Stimulated activated CD4-positive, alpha-beta T cell treated with anti-CD3 and anti-CD28 coated beads, Interleukin-2, amount 100 ng/mL, for 48 hours (primary cell): ENCODE measurements around the gene RAB27A.
"Not testable (repeated sequence)": the region's sequence is repeated elsewhere in the genome, so short reads cannot be mapped to it uniquely, and the experiment has no call there.

Experiments used
- DNase-seq, 2 donors: peaks; one replicate each; pipeline ENCODE4 v3.0.0-alpha.2; 2020

RAB27A gene

DNA sequence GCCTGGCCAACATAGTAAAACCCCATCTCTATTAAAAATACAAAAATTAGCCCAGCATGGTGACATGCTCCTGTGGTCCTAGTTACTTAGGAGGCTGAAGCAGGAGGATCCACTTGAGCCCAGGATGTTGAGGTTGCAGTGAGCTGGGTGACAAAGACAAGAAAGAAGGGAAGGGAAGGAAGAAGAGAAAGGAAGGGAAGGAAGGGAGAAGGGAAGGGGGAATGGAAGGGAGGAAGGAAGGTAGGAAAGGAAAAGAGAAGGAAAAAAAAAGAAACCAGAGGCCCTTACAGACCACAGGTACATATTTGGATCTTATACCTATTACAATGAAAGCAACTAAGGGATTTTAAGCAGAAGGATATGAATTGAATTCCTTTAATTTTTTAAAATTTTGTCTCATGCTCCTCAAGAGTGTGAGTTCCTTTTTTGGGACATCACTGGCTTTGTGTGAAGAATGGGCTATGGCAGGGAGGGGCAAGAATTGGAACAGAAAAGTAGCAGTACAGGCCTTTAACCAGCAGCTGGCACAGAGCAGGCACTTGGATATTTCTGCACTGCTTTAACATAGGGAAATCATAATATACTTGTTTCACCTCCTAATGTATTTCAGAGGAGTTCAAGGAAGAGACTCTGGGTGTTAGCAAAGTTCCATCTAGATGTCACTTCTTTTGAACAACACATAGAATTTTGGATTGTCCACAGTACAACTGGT, 7.9 kb downstream of the RAB27A start:
- no peak for DNase-seq

DNA sequence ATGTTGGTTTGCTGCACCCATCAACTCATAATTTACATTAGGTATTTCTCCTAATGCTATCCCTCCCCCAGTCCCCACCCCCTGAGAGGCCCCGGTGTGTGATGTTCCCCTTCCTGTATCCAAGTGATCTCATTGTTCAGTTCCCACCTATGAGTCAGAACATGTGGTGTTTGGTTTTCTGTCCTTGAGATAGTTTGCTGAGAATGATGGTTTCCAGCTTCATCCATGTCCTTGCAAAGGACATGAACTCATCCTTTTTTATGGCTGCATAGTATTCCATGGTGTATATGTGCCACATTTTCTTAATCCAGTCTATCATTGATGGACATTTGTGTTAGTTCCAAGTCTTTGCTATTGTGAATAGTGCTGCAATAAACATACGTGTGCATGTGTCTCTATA, 9.0 kb downstream of the RAB27A start:
- DNase-seq: not testable (repeated sequence)

DNA sequence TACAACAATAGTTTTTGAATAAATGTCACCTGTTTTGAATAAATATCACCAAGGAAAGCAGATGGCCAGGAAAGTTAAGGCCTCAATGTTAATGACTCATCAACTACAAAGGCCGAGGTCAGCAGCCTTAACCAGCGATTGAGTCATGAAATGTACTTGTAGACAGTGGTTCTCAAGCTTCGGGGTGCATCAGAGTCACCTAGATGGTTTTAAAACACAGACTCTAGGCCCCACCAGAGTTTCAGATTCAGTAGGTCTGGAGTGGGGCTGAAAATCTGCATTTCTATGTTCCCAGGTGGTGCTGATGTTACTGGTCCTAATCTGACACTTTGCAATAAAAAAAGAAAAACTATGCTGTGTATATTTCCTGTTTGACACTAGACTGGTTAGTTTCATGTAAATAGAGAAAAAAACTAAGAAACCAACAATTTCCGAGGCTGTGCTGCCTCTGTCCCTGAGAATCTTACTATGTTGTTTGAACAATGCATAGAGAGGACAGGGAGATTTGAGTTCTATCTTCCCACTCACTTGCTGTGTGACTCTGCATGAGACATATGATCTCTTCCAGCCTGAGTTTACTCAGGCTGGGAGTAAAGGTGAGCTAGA, 9.8 kb downstream of the RAB27A start:
- peak in 1 of 2 donors; percentile 54 for DNase-seq

DNA sequence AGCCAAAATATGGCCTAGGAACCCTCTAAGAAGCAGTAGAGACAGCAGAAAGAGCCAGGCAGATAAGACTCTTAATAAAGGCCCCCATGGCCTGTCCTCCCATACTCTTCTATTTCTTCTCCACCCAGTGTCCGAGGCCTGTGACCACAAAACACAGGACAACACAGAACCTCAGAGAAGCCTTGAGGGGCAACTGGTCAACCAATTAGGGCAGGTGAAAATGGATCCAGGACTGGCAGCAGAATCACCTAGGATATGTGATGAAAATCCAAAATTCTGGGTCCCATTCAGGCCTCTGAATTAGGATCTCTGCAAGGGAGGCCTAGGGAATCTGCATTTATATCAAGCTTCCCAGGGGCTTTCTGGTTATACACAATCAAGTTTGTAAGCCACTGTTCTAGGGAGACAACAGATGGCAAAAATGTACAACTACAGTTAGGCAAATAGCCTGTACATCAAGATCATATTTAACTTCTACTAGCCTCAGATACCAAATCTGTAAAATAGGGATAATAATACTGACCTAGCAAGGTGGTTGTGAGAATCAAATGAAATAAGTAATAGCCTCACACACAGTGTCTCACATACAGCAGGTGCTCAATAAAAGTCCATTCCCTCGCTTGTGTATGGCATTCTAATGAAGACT, 10.4 kb downstream of the RAB27A start:
- DNase-seq: no peak

DNA sequence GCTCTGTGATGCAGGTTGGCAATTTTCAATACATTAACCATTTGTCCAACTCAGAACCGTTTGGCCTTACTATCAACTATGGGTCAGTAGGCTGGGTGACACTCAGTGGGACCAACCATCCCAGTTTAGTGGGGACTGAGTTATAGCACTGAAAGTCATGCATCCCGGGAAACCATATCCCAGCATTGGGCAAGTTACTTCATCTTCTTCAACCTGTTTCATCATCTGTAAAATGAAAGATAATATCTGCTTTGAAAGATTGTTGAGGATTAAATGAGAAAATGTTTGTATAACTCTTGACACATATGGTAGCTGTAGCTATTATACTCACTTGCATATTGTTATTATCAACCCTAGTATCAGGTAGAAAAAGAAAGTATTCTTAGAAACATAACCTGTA, 11.9 kb downstream of the RAB27A start:
- DNase-seq: no peak

DNA sequence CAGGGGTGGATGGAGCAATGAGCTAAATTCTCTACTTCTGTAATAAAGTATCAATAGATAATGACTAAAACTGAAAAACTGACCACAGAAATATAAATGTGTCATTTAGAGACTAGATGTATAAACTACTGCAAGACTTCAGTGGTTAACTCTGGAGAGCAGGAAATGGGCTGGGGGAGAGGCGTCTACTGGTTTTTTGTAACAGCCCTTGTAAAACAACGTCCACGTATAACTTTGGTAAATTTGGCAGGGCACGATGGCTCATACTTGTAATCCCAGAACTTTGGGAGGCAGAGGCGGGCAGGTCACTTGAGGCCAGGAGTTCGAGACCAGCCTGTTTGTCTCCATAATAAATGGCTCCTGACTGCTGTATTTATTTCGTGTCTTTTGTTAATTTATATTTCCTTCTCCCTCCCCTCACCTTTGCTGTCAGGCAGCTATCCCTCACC, 12.5 kb downstream of the RAB27A start:
- peak in 1 of 2 donors; percentile 48 for DNase-seq

DNA sequence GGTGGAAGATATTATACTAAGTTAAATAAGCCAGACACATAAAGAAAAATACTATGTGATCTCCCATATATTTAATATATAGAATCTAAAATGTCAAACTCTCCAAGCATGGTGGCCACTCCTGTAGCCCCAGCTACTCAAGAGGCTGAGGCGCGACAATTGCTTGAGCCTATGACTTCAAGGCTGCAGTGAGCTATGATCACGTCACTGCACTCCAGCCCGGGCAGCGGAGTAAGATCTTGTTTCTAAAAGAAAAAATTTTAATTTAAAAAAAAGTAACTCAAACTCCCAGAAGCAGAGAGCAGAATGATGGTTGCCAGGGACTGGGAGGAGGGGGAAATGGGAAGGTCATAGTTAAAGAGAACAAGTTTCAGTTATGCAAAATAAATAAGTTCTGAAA, 13.3 kb downstream of the RAB27A start:
- no peak for DNase-seq

DNA sequence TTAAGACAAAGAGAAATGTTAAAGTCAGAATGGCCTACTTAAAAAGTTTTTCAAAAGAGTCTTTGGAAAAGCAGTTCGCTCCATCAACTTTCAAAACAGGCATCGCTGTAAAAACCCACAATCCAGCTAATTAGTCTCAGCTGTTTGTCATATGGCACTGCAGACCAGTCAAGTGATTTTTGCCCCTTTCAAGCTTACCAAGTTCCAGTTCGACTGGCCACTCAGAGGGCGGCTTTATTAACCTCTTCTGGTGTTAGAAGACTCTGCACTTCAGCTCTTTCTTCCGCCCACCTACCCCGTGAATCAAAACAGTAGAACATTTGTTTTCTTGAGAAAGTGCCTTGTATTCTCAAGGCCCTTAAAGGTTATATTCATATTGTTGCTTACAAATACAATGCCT, 19.3 kb downstream of the RAB27A start:
- DNase-seq: no peak

DNA sequence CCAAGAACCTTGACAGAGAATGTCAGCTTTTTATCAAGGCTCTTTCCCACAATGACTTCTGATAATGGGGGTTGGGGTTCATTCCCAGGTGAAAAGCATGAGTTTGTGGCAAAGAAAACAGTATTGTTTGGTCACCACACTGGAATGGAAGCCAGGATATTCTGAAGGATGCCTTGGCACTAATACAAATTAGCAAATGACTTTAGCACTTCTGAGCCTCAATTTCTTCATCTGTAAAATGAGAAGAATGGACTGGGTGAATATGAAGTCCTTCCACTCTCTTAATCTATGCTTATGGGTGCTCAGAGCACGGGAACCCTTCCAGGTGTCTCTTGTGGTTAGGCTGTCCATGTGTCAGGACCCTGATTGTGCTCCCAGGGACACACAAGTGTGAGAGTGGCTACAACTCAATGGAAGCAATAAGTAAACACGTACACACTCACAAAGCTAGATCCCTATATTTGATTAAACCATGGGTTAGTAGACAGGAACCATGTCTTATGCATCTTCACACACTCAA, 21.4 kb downstream of the RAB27A start:
- no peak for DNase-seq

DNA sequence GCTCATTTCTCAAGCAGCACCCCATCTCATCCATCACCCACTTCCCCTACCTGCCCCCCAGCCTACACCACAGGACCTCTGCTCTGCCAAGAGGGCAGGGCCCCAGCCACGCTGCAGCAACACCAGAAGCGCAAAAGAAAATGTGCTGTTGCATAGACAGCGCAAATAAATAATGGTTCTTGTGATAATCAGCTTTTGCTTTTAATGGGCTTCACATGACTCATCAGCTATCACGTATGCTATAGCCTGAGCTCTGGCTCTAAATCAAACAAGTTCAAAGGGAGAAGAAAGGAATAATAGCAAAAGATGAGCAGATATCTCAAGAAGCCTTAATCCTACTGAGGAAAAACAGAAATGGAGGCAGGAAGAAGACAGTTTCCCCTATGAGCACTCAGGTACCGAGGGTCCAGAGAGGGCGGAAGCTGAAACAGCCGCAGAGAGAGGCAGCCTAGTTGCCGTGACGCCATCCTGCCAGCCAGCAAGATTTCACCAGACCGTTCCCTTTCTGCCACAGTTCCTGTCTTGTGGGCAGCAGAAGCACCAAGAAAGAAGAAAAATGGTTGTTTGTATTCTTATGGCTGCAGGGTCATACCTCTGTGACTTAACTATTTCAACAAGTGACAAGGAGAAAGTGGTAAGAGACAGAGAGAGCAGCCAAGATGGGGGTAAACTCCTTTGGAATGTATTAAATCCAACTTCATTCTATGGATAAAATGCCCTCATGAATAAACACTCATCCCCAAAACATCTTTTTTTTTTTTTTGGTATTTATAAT, 22.0 kb downstream of the RAB27A start:
- DNase-seq: peak; percentile 50 to 51

DNA sequence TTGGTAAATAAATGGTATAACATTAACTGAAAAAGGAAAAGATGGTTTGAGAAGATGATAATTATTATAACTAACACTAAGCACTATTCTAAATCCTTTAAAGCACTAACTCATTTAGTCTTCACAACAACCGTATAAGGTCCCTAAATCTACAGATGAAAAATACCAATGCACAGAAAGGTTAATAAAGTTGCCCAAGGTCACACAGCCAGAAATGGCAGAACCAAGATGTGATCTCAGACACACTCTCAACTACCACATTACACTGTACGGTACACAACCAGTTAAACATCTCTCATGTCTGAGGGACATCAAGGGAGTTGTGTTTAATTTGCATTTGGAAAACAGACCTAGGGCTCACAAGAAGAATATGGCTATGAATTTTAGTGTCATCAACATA, 23.1 kb downstream of the RAB27A start:
- no peak for DNase-seq

DNA sequence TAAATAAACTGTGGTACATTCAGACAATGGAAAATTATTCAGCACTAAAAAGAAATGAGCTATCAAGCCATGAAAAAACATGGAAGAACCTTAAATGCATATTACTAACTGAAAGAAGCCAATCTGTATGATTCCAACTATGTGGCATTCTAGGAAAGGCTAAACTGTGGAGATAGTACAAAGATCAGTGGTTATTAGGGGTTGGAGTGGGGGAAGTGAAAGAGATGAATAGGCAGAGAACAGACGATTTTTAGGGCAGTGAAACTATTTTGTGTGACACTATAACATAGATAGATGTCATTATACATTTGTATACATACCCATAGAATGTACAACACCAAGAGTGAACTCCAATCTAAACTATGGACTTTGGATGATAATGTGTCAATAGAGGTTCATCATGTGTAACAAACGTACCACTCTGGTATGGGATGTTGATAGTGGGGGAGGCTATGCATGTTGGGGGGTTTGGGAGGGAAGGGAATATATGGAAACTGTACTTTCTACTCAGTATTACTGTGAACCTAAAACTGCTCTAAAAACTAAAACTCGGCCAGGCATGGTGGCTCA, 29.0 kb downstream of the RAB27A start:
- no peak for DNase-seq

DNA sequence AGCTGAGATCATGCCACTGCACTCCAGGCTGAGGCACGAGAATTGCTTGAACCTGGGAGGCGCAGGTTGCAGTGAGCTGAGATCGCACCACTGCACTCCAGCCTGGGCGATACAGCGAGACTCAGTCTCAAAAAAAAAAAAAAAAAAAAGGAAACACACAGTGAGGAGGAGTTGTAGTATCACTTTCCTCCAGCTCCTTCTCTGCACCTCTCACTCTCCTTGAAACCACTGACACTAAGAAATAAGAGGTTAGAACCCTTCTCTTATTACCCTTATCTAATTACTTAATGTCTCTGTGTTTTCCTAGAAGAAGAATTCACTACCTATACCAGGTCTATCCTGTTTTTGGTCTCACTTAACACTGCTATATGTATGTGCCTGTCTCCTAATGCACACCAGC, 31.7 kb downstream of the RAB27A start:
- no peak for DNase-seq

DNA sequence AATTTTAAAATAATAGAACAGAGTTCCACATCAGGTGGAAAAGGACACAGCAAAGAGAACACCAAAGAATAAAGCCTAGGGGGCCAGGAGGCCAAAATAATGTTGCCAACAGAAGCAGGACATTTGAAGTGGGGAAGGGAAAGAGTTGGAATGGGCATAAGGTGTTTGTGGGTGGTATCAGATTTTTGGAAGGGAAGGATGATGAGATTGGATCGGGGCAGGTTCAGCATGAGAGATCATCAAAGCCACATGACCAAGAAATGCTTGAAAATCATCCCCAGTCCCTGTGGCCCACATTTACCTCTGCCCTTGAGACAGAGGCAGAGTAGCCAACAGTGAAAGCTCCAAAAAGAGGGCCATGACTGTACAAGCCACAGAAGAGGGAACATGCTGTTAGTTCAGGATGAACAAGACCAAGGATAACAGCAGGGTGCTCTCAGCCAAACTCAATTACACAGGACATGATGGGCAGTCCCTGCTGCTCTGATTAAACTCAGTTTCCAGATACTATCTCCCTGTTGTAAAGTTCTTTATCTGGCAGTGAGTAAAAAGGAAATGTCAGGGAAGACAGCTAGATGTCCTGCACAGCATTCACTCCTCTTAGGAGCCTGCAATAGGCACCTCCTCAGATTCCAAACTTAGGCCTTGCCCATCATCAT, 32.5 kb downstream of the RAB27A start:
- DNase-seq: no peak

DNA sequence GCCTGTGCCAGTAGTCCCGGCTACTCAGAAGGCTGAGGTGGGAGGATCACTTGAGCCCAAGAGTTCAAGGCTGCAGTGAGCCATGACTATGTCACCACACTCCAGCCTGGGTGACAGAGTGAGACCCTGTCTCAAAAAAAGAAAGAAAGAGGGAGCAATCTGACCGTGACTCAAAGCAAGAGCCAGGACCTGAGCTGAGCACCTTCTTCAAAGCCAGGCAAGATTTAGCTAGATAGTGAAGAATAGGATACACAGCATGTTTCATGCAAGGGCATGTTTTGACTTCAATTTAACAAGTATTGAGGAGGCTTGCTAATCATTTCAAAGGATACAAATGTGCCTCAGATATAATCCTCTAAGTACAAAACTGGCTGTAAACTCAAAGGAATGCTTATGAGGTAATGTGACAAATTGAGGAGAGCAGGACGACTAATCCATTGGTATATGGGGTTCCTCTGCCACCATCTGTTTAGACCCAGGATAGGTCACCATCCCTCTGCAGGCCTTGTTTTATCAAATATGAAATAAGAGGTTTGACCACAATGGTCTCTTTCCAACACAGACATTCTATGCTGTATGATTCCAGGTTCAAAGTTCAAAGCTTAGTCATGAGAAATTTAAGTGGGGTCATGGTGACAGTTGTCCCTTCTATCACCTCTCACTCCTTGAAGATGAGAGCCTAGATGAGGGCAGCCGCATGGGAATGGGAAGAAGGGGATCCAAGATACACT, 33.2 kb downstream of the RAB27A start:
- no peak for DNase-seq

DNA sequence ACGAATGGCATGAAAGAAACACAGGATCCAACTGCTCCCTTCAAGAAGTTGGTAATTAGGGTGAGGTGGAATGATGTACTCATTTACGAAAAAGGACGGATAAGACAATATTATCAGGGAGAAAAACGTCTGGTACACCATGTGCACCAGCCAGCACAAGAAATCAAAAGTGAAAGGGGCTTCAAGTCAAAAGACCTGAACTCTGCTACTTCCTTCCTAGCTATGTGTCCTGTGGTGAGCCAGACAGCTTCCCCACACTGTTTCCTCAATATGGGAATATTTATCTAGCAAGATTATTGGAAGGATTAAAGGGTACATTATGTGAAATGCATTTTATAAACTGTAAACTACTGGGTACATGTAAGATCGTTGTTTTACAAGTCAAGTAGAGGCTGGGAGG, 33.9 kb downstream of the RAB27A start:
- no peak for DNase-seq

DNA sequence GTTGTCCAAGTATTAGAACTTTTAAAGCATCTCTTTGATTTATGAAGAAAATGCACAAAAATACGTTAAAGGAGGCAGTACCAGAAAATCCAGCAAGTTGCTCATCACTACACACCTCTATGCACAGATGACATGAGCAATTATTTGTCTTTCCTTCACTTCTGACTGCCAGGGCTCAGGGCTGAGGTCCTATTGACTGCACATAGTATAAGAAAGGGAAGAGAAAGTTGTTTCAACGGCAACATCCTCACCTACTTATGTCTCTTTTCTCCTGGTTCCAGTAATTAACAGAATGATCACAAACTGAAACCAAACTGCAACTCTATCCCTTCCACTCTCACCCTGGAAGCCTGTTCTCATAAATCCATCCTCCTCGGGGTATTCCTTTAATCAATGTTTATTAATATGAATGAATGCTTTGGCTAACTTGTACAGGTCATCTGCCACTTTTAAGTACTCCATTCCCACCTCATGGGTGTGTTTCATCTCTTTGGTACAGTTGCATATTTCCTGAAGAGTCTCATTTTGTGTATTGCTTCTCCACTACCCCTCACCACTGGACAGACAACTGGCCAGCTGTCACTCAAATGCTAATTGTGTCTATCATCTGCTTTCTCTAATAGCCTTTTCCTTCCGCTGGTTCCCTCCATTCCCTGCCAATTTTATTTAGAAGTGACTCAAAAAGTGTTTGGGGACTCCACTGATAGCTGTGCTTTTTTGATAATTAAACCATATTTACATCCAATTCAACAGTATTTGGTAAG, 34.5 kb downstream of the RAB27A start:
- no peak for DNase-seq

DNA sequence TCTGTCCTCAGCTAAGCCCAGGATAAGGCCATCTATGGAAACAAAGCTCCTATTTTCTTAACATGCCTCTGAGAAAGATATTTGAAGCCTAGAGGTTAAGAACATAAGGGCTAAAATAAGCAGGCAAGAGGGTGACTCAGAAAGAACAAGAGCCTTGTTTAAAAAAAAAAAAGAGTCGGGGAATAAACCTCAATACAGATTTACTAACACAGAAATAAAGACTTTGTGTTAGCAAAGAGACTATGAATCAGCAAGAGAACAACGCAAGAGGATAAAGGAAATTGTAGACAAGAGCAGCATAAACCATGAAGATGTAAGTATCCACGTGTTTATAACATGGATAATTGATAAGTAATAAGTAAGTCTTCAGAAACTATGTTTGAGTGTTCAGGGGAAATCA, 36.0 kb downstream of the RAB27A start:
- no peak for DNase-seq

DNA sequence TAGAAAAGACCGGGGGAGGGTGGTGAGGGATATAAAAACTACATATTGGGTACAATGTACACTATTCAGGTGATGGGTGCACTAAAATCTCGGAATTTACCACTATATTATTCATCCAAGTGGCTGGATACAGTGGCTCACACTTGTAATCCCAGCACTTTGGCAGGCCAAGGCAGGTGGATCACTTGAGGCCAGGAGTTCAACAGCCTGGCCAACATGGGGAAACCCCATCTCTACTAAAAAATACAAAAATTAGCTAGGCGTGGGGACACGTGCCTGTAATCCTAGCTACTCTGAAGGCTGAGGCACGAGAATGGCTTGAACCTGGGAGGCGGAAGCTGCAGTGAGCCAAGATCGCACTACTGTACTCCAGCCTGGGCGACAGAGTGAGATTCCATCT, 37.4 kb downstream of the RAB27A start:
- DNase-seq: not testable (repeated sequence)

DNA sequence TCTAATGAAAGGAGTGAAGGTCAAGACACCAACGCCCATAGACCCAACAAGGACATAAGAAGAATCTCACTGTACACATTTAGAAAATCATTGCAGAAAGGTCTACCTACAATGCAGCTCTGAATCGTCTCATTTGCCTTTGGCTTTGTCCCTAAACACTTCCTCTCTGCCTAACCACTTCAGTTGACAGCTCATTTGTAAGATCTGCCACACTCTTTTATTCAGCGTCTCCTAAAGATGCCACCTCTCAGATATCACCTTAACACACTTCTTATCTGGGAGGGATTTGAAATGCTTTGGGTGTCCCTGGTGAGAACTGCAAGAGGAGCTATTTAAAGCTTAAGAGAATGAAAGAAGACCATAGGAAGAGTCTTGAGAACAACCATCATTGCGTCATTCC, 38.7 kb downstream of the RAB27A start:
- DNase-seq: no peak

DNA sequence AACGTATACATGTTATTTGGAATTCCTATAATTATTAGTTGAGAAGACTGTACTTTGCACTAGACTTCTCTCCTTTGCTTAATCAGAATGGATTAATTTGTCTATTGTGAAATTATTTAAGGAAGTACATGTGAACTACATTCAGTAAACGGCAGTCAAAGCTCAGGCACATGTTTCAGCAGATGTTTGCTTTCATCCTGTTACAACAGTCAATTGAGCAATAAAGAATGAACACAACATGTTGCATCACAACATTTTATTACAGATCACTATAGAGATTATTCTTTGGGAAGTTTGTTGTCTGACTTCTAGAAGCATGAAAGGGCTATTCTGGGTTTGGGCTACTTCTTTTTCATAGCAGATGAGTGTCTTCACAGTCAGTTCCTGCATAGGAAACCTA, 39.2 kb downstream of the RAB27A start:
- DNase-seq: no peak
